B cell (primary cell): ENCODE measurements around the gene ZNF580. TPM values are rescaled to one million over a fixed set of nuclear protein-coding genes. Genes with fewer than 3 reads are reported as not detected.

Source experiments
- ATAC-seq: fragments of 200-7000 bp; cut with Tn5 transposase; one replicate; pipeline ENCODE4 v1.10.0; 2021; ENCODE audit warnings: low read depth, mild to moderate bottlenecking, moderate number of reproducible peaks, moderate library complexity
- CTCF ChIA-PET: fragments of 350-600 bp; sonication (Branson Sonifier 250); formaldehyde crosslinking; loops from one replicate; lab custom pipeline; 2021; ENCODE audit warnings: antibody characterized with exemption, inconsistent platforms; lab: Charles Lee
- POLR2A ChIA-PET: fragments of 350-600 bp; sonication (Branson Sonifier 250); formaldehyde crosslinking; loops from one replicate; lab custom pipeline; 2021; ENCODE audit warnings: antibody characterized with exemption; lab: Charles Lee
- DNase-seq: peaks from one replicate; pipeline ENCODE4 v3.0.0; 2013
- H2AFZ ChIP-seq: 2 replicates; pipeline ENCODE4 v1.6.1; 2012; ENCODE audit warnings: mild to moderate bottlenecking, low read depth, low read length; ENCODE audit not compliant: insufficient read depth, poor library complexity, severe bottlenecking
- H3K27ac ChIP-seq, 2 donors: 1 replicate in 1 of 2; 2 replicates in 1 of 2; pipeline ENCODE4 v1.5.1; 2012 to 2013; ENCODE audit warnings: low read length in 2 of 2, mild to moderate bottlenecking in 2 of 2, moderate library complexity in 1 of 2
- H3K27me3 ChIP-seq, 4 experiments: fragments of 200-600 bp in 1 of 4; sonication (generic) in 1 of 4; replicated peaks in 1 of 4; 1 replicate in 2 of 4; 2 replicates in 2 of 4; pipeline versions ENCODE4 v1.6.1 to v1.7.0; 2013 to 2016; ENCODE audit warnings: low read length in 3 of 4, mild to moderate bottlenecking in 2 of 4, mixed read lengths in 1 of 4, moderate library complexity in 1 of 4; ENCODE audit not compliant: insufficient read depth in 4 of 4, control insufficient read depth in 3 of 4; ENCODE audit errors: control extremely low read depth in 1 of 4
- H3K36me3 ChIP-seq, 2 experiments: replicated peaks in 1 of 2; 1 replicate in 1 of 2; 2 replicates in 1 of 2; pipeline versions ENCODE4 v1.6.1 to v1.7.1; 2013; ENCODE audit warnings: low read length in 1 of 2; ENCODE audit not compliant: insufficient read depth in 2 of 2, control insufficient read depth in 1 of 2; ENCODE audit errors: control extremely low read depth in 1 of 2, extremely low read depth in 1 of 2
- H3K4me1 ChIP-seq, 2 donors: fragments of 200-600 bp in 1 of 2; sonication (generic) in 1 of 2; 1 replicate in 1 of 2; 2 replicates in 1 of 2; pipeline versions ENCODE4 v1.5.1 to v1.6.1; 2013 to 2017; ENCODE audit warnings: low read length in 2 of 2; ENCODE audit not compliant: control insufficient read depth in 2 of 2, insufficient read depth in 2 of 2
- H3K4me2 ChIP-seq: replicated peaks from 2 replicates; pipeline ENCODE3; 2012; ENCODE audit warnings: mild to moderate bottlenecking, low read depth, low read length; ENCODE audit not compliant: poor library complexity, severe bottlenecking
- H3K4me3 ChIP-seq, 5 experiments: fragments of 200-600 bp in 1 of 5; sonication (generic) in 1 of 5; 1 replicate in 3 of 5; 2 replicates in 2 of 5; pipeline versions ENCODE4 v1.5.1 to v1.7.0; 2011 to 2016; ENCODE audit warnings: low read length in 4 of 5, mild to moderate bottlenecking in 4 of 5, low read depth in 2 of 5, control low read depth in 1 of 5, moderate library complexity in 1 of 5; ENCODE audit not compliant: insufficient read depth in 1 of 5; ENCODE audit errors: control extremely low read depth in 1 of 5, extremely low read depth in 1 of 5
- H3K79me2 ChIP-seq: fragments of 200-600 bp; sonication (generic); one replicate; pipeline ENCODE4 v1.6.0; 2016; ENCODE audit warnings: low read length; ENCODE audit not compliant: control insufficient read depth, insufficient read depth
- H3K9ac ChIP-seq: fragments of 200-600 bp; sonication (generic); 2 replicates; pipeline ENCODE4 v1.6.1; 2017; ENCODE audit warnings: mild to moderate bottlenecking, low read length, moderate library complexity
- H3K9me3 ChIP-seq, 3 donors: one replicate each; pipeline versions ENCODE4 v1.6.1 to v1.7.1; 2013; ENCODE audit warnings: low read length in 2 of 3; ENCODE audit not compliant: control insufficient read depth in 2 of 3, insufficient read depth in 1 of 3; ENCODE audit errors: control extremely low read depth in 1 of 3
- H4K20me1 ChIP-seq: 2 replicates; pipeline ENCODE4 v1.6.0; 2012; ENCODE audit warnings: mild to moderate bottlenecking, low read length; ENCODE audit not compliant: insufficient read depth, control insufficient read depth, poor library complexity, severe bottlenecking
- H3K27ac Mint-ChIP-seq: one replicate; pipeline ENCODE4 v1.8.0; 2021; ENCODE audit warnings: mixed read lengths
- H3K27me3 Mint-ChIP-seq: one replicate; pipeline ENCODE4 v1.8.0; 2021; ENCODE audit warnings: mixed read lengths
- H3K4me1 Mint-ChIP-seq: one replicate; pipeline ENCODE4 v1.8.0; 2021; ENCODE audit warnings: mixed read lengths
- H3K4me3 Mint-ChIP-seq: one replicate; pipeline ENCODE4 v1.8.0; 2021; ENCODE audit warnings: mixed read lengths
- H3K9me3 Mint-ChIP-seq: one replicate; pipeline ENCODE4 v1.8.0; 2022; ENCODE audit warnings: mixed read lengths; ENCODE audit not compliant: insufficient read depth
- CTCF ChIP-seq: fragments of 200-600 bp; IDR thresholded peaks from one replicate; pipeline ENCODE4 v1.8.0; 2022; ENCODE audit warnings: antibody characterized with exemption, mild to moderate bottlenecking
- WGBS: methylation state at CpG from one replicate; pipeline ENCODE4 v1.1.5; 2013; ENCODE audit warnings: missing lambda C conversion rate; ENCODE audit not compliant: insufficient coverage; 5-methylcytosine and 5-hydroxymethylcytosine counted together
- intact Hi-C: fragments of 100-400 bp; cut with micrococcal nuclease; formaldehyde crosslinking; loops from one replicate; pipeline ENCODE4 v1.10.0; 2022
- polyA plus RNA-seq: library from polyadenylated mRNA; depleted of rRNA; stranded (reverse); fragments of >200 nt; gene quantifications from 2 replicates; pipeline ENCODE4 v1.2.3, GENCODE V29; 2012
- total RNA-seq, 2 donors: library from RNA; stranded (reverse); fragments of 120-200 nt in 1 of 2; gene quantifications; 1 replicate in 1 of 2; 2 replicates in 1 of 2; pipeline versions ENCODE4 v1.2.3 to v1.2.4, GENCODE V29; 2013 to 2022

ZNF580 gene
- total and polyA plus RNA-seq, 2 donors (not counting 1 experiment from before 2014, with no cell fraction given): 69.8 to 101 TPM

GRCh38 chr19:55654323-55654867, 13.6 kb downstream of the ZNF580 start:
- H3K4me1 ChIP-seq: peaks cover 40 to 51% of the 10 kb centered on the region in 2 donors
- no peaks in the 10 kb centered on the region for H3K9me3 ChIP-seq
- no peak for TF ChIP-seq CTCF
- ATAC-seq (peak; percentile 77), DNase-seq (no peak)
- H3K79me2 ChIP-seq: peaks cover 47% of the 10 kb centered on the region
- H3K27ac ChIP-seq: peak overlapping the region; percentile 98 to 100
- peaks cover 40% of the 10 kb centered on the region for H4K20me1 ChIP-seq
- Mint-ChIP-seq H3K4me3 (peak overlapping the region; percentile 93), H3K27ac (peak overlapping the region; percentile 96), H3K4me1 (peaks cover 56% of the 10 kb centered on the region), H3K27me3 (no peaks in the 10 kb centered on the region), H3K9me3 (no peaks in the 10 kb centered on the region)
- POLR2A ChIA-PET: interaction anchor here (0.6 to 1.7 kb wide), 23 partner anchors 9 to 1518 kb away, joined by 3 to 17 read pairs (median 4); partner anchors contain the start of genes EPN1, FIZ1, MBOAT7 and ZNF524
- peak overlapping the region; percentile 87 for H3K4me2 ChIP-seq
- CTCF ChIA-PET: interaction anchor here (0.6 to 3.9 kb wide), 14 partner anchors 10 to 401 kb away, joined by 3 to 87 read pairs (median 5); partner anchors contain the start of genes FIZ1, ZNF524, ZNF580 and ZNF581
- H2AFZ ChIP-seq: peak overlapping the region; percentile 85
- WGBS: under 1% methylated on average over 47 of the region's 52 CpGs
- H3K9ac ChIP-seq: peak overlapping the region; percentile 93
- no peaks in the 10 kb centered on the region for H3K27me3 ChIP-seq
- peaks cover 0 to 40% of the 10 kb centered on the region in 2 experiments for H3K36me3 ChIP-seq
- intact Hi-C loops: loop anchor here (1.0 kb wide), 4 partner anchors 11 to 395 kb away; partner anchors contain the start of genes EPN1, PPP6R1, ZNF581 and ZNF865
- H3K4me3 ChIP-seq: peak overlapping the region; percentile 66 to 98 (median 92)
